Ishikawa (cell line): ENCODE results near the gene MEF2A.

Experiments used
- CEBPB ChIP-seq: IDR thresholded peaks from 2 replicates; pipeline ENCODE4 v1.6.1; 2012
- CREB1 ChIP-seq: IDR thresholded peaks from 2 replicates; pipeline ENCODE4 v1.6.1; 2012; ENCODE audit warnings: low read depth
- RAD21 ChIP-seq: IDR thresholded peaks from 2 replicates; pipeline ENCODE4 v1.6.1; 2012; ENCODE audit warnings: low read depth
- TAF1 ChIP-seq: IDR thresholded peaks from 2 replicates; pipeline ENCODE4 v1.6.1; 2012; ENCODE audit warnings: low read depth, mild to moderate bottlenecking

DNA sequence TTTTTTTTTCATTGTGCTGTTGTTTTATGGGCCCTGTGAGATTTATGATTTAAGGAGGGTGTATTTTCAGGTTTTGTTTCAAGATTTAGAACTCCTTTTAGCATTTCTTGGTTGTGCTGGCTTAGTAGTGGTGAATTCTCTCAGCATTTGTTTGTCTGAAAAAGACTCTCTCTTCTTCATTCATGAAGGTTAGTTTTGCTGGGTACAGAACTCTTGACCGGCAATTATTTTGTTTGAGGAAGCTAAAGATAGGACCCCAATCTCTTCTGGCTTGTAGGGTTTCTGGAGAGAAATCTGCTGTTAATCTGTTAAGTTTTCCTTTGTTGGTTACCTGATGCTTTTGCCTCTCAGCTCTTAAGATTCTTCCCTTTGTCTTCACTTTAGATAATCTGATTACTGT lies 120.5 kb downstream of the MEF2A start:
- TF ChIP-seq CREB1: no peak
- no peak for TF ChIP-seq RAD21
- TF ChIP-seq TAF1: no peak
- TF ChIP-seq CEBPB: no peak
